H1 (cell line): ENCODE data around the gene TRIB2. TPM values are rescaled to one million over a fixed set of nuclear protein-coding genes. Genes with fewer than 3 reads are reported as not detected.

Experiments
- CHD7 ChIP-seq: fragments of 300-600 bp; sonication (generic); IDR thresholded peaks from 2 replicates; pipeline ENCODE4 v1.7.1; 2012; ENCODE audit warnings: low read length, moderate library complexity, mild to moderate bottlenecking, inconsistent platforms; ENCODE audit not compliant: insufficient replicate concordance
- KDM1A ChIP-seq: fragments of 200-600, 300-600 bp; sonication (generic); IDR thresholded peaks from 2 replicates; pipeline ENCODE4 v1.7.1; 2016; ENCODE audit warnings: mild to moderate bottlenecking, low read length, borderline replicate concordance
- RNF2 ChIP-seq: fragments of 200-900, 300-1000 bp; sonication (generic); IDR thresholded peaks from 2 replicates; pipeline ENCODE4 v1.7.1; 2016; ENCODE audit warnings: borderline replicate concordance, low read depth, mild to moderate bottlenecking, antibody characterized with exemption, low read length; ENCODE audit not compliant: poor library complexity, severe bottlenecking; ENCODE audit errors: missing control alignments
- RXRA ChIP-seq: IDR thresholded peaks from 2 replicates; pipeline ENCODE4 v1.6.1; 2011; ENCODE audit warnings: low read depth, mild to moderate bottlenecking, low read length, moderate library complexity; ENCODE audit not compliant: insufficient read depth
- SP1 ChIP-seq: IDR thresholded peaks from 2 replicates; pipeline ENCODE4 v1.6.1; 2011; ENCODE audit warnings: low read depth, low read length
- TAF1 ChIP-seq: IDR thresholded peaks from 2 replicates; pipeline ENCODE4 v1.6.1; 2011; ENCODE audit warnings: mild to moderate bottlenecking, low read depth, low read length
- polyA plus RNA-seq, 7 experiments: library from polyadenylated mRNA; depleted of rRNA in 3 of 7; stranded (reverse) in 5 of 7; unstranded in 2 of 7; fragments of >200 nt in 5 of 7; fragments of 200-250 nt in 2 of 7; gene quantifications; 1 replicate in 5 of 7; 2 replicates in 1 of 7; 4 replicates in 1 of 7; pipeline versions ENCODE4 v1.2.1 to v1.2.3, GENCODE V29; 2011 to 2013; ENCODE audit warnings: missing spikeins in 2 of 7, mixed read lengths in 2 of 7
- total RNA-seq: library from RNA; stranded (reverse); fragmentation: NEBNext Ultra II Directional; extraction: Animal tissue kit (Norgen Biotek cat#: 25700); gene quantifications from 2 replicates; pipeline ENCODE4 v1.2.1, GENCODE V29; 2021

The TRIB2 gene
- total and polyA plus RNA-seq, 2 of the 8 experiments (the other 6 are each of a cell fraction or from before 2014, with no cell fraction given), result 40.8 to 57.0 TPM

- TF ChIP-seq CHD7, result no peak
- TF ChIP-seq KDM1A, result no peak
- TF ChIP-seq SP1, result no peak
- no peak for TF ChIP-seq RXRA
- TF ChIP-seq RNF2, result no peak
- TF ChIP-seq TAF1, result no peak
- TF ChIP-seq, all 59 proteins: peak for 0
Observed at GRCh38 chr2:12697617-12698016, 19.1 kb upstream of the TRIB2 start (continued).
